Ishikawa (cell line): Measurements from ENCODE around the gene NCOR2.

Experiments used
- CEBPB ChIP-seq: IDR thresholded peaks from 2 replicates; pipeline ENCODE4 v1.6.1; 2012
- CREB1 ChIP-seq: IDR thresholded peaks from 2 replicates; pipeline ENCODE4 v1.6.1; 2012; ENCODE audit warnings: low read depth
- EGR1 ChIP-seq: IDR thresholded peaks from 2 replicates; pipeline ENCODE4 v1.6.1; 2012
- EP300 ChIP-seq: IDR thresholded peaks from 2 replicates; pipeline ENCODE4 v1.6.1; 2012; ENCODE audit warnings: borderline replicate concordance
- FOXM1 ChIP-seq: IDR thresholded peaks from 2 replicates; pipeline ENCODE4 v1.6.1; 2012; ENCODE audit warnings: low read depth, borderline replicate concordance
- MAX ChIP-seq: IDR thresholded peaks from 2 replicates; pipeline ENCODE4 v1.6.1; 2012
- NFIC ChIP-seq: IDR thresholded peaks from 2 replicates; pipeline ENCODE4 v1.6.1; 2012
- RAD21 ChIP-seq: IDR thresholded peaks from 2 replicates; pipeline ENCODE4 v1.6.1; 2012; ENCODE audit warnings: low read depth
- TAF1 ChIP-seq: IDR thresholded peaks from 2 replicates; pipeline ENCODE4 v1.6.1; 2012; ENCODE audit warnings: low read depth, mild to moderate bottlenecking
- TCF12 ChIP-seq: IDR thresholded peaks from 2 replicates; pipeline ENCODE4 v1.6.1; 2012; ENCODE audit warnings: low read depth
- TEAD4 ChIP-seq: IDR thresholded peaks from 2 replicates; pipeline ENCODE4 v1.6.1; 2012
- YY1 ChIP-seq: IDR thresholded peaks from 2 replicates; pipeline ENCODE4 v1.6.1; 2012; ENCODE audit warnings: low read depth
- ZBTB7A ChIP-seq: IDR thresholded peaks from 2 replicates; pipeline ENCODE4 v1.6.1; 2012; ENCODE audit warnings: low read depth
- TF ChIP-seq, protein P1 (sequence below): IDR thresholded peaks from 2 replicates; pipeline ENCODE4 v1.6.1; 2012; ENCODE audit warnings: low read depth, mild to moderate bottlenecking
- TF ChIP-seq, protein P2 (sequence below): IDR thresholded peaks from 2 replicates; pipeline ENCODE4 v1.6.1; 2012

NCOR2 gene

GRCh38 chr12:124593851-124594401 lies 26.5 kb upstream of the NCOR2 start:
- TF ChIP-seq CEBPB: no peak
- TF ChIP-seq, protein P1, sequence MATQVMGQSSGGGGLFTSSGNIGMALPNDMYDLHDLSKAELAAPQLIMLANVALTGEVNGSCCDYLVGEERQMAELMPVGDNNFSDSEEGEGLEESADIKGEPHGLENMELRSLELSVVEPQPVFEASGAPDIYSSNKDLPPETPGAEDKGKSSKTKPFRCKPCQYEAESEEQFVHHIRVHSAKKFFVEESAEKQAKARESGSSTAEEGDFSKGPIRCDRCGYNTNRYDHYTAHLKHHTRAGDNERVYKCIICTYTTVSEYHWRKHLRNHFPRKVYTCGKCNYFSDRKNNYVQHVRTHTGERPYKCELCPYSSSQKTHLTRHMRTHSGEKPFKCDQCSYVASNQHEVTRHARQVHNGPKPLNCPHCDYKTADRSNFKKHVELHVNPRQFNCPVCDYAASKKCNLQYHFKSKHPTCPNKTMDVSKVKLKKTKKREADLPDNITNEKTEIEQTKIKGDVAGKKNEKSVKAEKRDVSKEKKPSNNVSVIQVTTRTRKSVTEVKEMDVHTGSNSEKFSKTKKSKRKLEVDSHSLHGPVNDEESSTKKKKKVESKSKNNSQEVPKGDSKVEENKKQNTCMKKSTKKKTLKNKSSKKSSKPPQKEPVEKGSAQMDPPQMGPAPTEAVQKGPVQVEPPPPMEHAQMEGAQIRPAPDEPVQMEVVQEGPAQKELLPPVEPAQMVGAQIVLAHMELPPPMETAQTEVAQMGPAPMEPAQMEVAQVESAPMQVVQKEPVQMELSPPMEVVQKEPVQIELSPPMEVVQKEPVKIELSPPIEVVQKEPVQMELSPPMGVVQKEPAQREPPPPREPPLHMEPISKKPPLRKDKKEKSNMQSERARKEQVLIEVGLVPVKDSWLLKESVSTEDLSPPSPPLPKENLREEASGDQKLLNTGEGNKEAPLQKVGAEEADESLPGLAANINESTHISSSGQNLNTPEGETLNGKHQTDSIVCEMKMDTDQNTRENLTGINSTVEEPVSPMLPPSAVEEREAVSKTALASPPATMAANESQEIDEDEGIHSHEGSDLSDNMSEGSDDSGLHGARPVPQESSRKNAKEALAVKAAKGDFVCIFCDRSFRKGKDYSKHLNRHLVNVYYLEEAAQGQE: no peak
- no peak for TF ChIP-seq TCF12
- TF ChIP-seq YY1: no peak
- no peak for TF ChIP-seq ZBTB7A
- TF ChIP-seq TEAD4: no peak
- no peak for TF ChIP-seq EGR1
- no peak for TF ChIP-seq MAX
- TF ChIP-seq, protein P2, sequence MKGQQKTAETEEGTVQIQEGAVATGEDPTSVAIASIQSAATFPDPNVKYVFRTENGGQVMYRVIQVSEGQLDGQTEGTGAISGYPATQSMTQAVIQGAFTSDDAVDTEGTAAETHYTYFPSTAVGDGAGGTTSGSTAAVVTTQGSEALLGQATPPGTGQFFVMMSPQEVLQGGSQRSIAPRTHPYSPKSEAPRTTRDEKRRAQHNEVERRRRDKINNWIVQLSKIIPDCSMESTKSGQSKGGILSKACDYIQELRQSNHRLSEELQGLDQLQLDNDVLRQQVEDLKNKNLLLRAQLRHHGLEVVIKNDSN: no peak
- TF ChIP-seq RAD21: no peak
- no peak for TF ChIP-seq EP300
- TF ChIP-seq TAF1: no peak
- no peak for TF ChIP-seq CREB1
- TF ChIP-seq FOXM1: no peak
- no peak for TF ChIP-seq NFIC

- TF ChIP-seq CEBPB: no peak
- no peak for TF ChIP-seq TEAD4
- TF ChIP-seq EP300: no peak
- no peak for TF ChIP-seq TCF12
Observed at GRCh38 chr12:124593176-124593575, 25.8 kb upstream of the NCOR2 start.

GRCh38 chr12:124592481-124593160 lies 25.2 kb upstream of the NCOR2 start:
- TF ChIP-seq TAF1: no peak
- no peak for TF ChIP-seq RAD21
- no peak for TF ChIP-seq TEAD4

GRCh38 chr12:124592050-124592449 lies 24.6 kb upstream of the NCOR2 start:
- TF ChIP-seq CREB1 (no peak), EP300 (no peak), ZBTB7A (no peak), NFIC (no peak), CEBPB (no peak), TCF12 (no peak)
- TF ChIP-seq, protein P2: no peak

DNA sequence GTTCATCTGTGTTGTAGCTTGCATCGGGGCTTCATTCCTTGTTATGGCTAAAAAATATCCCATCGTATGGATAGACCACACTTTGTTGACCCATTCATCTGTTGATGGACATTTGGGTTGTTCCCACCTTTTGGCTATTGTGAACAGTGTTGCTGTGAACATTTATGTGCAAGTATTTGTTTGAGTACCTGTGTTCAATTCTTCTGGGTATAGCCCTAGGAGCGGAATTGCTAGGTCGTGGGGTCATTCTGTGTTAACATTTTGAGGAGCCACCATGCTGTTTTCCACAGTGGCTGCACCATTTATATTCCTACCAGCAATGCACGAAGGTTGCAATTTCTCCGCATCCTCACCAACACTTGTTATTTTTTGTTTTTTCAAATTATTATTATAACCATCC lies 23.0 kb upstream of the NCOR2 start:
- TF ChIP-seq EGR1: no peak
- no peak for TF ChIP-seq RAD21
- no peak for TF ChIP-seq EP300
- TF ChIP-seq TCF12: no peak
- no peak for TF ChIP-seq CREB1
- no peak for TF ChIP-seq YY1
- TF ChIP-seq ZBTB7A: no peak
- TF ChIP-seq, protein P2: no peak
- TF ChIP-seq TAF1: no peak
- no peak for TF ChIP-seq MAX
- TF ChIP-seq, protein P1: no peak

- no peak for TF ChIP-seq TAF1
- TF ChIP-seq CEBPB: no peak
- no peak for TF ChIP-seq EP300
- TF ChIP-seq YY1: no peak
- TF ChIP-seq MAX: no peak
- no peak for TF ChIP-seq EGR1
- TF ChIP-seq, protein P2: no peak
- TF ChIP-seq NFIC: no peak
- no peak for TF ChIP-seq CREB1
- no peak for TF ChIP-seq RAD21
- no peak for TF ChIP-seq FOXM1
- TF ChIP-seq, protein P1: no peak
- no peak for TF ChIP-seq TEAD4
- no peak for TF ChIP-seq TCF12
- no peak for TF ChIP-seq ZBTB7A
Observed at GRCh38 chr12:124588751-124589267, 21.4 kb upstream of the NCOR2 start.
